ENCODE data around the gene LAMTOR3.
A peak's percentile ranks its signal among the peaks of the same experiment; 100 is the strongest.

LAMTOR3 gene, protein sequence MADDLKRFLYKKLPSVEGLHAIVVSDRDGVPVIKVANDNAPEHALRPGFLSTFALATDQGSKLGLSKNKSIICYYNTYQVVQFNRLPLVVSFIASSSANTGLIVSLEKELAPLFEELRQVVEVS

DNA sequence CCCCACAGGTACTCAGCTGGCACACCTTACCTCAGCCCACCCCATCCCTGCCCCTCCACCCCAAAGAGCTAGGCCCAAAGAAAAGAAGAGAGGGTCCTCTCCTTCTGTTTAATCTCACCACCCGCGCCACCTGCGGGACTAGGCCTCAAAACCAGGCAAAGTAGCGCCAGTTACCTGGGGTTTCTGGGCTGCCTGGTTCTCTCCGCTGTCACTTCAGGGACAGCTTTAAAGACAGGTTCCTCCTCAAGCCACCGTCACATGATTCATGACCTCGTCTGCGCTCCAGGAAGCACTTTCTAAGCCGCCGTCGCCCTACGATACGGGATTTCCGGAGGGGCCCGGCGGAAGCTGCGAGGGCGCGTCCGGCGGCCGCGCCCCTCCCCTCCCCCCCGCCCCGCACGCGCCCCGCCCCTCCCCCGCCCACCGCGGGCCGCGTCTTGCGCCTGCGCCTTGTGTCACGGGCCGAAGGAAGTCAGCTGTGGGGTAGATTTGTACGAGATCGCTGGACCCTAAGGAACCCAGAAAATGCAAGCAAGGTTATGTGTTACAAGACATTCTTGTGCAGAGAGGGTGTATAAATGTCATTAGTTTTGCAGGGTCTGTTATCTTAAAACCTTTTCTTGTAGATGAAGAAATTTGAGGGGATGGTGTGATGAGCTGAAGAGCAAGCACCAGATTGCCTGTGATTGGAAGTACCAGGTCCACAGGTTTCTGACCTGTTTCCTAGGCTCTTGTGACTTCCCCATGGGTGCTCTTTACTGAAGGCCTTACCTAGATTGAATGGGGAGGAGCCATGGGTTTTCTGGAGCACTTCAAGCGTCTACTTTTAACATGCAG, at the start of gene LAMTOR3:
Gene LAMTOR3 (minus strand): TSS at position 267 of the 837 bp plus-strand sequence. CDS start 464 bp downstream, outside the sequence.
- peak; percentile 69 to 81 (median 79) for DNase-seq (ENCODE audit: low read depth in 3 of 3)

GRCh38 chr4:99938243-99938753, 44.1 kb upstream of the LAMTOR3 start:
- DNase-seq (ENCODE audit: low read depth in 3 of 3): no peak

DNA sequence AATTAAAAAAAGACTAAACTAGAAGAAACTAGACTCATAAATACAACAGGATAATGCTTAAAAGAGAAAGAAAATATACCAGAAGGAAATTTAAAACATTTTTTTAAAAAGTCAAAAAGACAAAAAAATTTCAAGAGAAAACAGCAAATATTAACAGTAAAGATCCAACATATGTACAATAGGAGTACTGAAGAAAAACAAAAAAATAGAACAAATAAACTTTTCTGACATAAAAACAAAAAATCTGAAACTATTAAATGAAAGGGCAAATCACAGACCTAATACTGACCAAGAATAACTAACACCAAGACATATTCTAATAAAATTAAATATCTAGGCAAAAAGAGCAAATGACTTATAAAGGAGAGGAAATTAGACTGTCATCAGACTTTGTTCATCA, 40.7 kb upstream of the LAMTOR3 start:
- no peak for DNase-seq (ENCODE audit: low read depth in 3 of 3)

DNA sequence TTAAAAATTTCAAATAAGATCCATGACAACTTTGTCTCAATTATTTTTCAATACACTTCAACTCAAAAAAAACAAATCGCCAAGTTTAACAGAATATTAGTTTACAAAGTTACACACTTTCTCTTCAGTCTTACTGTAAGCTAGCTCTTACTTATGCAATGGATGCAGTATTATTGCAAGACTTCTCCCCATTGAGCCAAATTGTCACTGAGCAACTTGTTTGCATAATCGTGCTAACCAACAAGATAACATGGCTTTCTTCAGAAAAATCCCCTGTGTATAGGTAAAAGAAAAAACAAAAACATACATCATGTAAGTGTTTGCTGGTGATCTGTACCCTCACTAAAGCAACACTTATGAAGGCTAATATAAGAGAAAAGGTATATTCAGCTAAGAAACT, 33.3 kb upstream of the LAMTOR3 start:
- no peak for DNase-seq (ENCODE audit: low read depth in 3 of 3)

- no peak for DNase-seq (ENCODE audit: low read depth in 3 of 3)
Observed at GRCh38 chr4:99921174-99921573, 26.9 kb upstream of the LAMTOR3 start.

DNA sequence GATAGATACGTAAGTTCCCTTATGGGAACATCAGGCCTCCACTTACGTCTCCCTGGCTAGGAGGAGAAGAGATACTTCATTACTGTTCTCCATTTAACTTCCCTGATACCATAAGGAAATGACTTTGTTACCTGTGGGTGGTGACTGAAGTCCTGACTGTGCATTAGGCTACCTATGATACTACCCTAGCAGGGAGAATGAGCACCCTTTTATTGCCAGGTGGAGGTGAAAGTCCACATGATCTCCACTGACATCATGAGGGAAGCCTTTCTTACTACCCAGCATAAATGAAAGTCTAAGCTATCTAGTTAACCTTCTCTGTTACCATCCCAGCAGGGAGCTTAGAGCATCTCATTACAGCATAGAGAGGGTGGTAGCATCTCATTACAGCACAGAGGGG, 24.4 kb upstream of the LAMTOR3 start:
- no peak for DNase-seq (ENCODE audit: low read depth in 3 of 3)

DNA sequence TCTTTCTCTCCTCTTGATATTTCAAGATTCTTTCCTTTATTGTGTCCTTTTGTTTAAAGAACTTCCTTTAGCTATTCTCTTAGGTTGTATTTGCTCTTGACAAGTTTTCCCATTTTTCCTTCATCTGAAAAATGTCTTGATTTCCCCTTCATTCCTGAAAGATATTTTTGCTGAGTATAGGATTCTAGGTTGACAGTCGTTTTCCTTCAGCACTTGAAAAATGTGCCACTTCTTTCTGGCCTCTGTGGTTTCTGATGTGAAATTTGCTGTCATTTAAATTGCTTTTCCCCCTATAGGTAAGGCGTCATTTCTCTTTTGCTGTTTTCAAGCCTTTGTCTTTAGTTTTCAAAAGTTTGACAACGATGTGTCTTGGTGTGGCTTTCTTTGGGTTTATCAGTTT, 23.3 kb upstream of the LAMTOR3 start:
- no peak for DNase-seq (ENCODE audit: low read depth in 3 of 3)

DNA sequence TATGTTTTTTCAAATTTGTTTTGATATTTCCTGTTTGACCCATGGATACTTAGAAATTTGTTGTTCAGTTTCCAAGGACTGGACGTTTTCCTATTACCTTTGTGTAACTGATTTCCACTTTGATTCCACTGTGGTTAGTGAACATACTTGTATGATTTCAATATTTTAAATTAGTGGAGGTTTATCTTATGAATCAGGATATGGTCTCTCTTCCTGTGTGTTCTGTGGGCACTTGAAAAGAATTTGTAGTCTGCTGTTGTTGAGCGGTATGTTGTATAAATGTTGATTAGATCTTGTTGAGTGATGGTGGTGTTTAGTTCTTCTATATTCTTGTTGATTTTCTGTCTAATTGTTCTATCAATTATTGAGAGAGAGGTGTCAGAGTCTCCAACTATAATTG, 21.2 kb upstream of the LAMTOR3 start:
- no peak for DNase-seq (ENCODE audit: low read depth in 3 of 3)

- no peak for DNase-seq (ENCODE audit: low read depth in 3 of 3)
Observed at GRCh38 chr4:99894998-99895397, 771 bp upstream of the LAMTOR3 start.

GRCh38 chr4:99893839-99894160, 427 bp downstream of the LAMTOR3 start:
- DNase-seq (ENCODE audit: low read depth in 3 of 3): no peak

- no peak for DNase-seq (ENCODE audit: low read depth in 3 of 3)
Observed at GRCh38 chr4:99893029-99893428, 1.2 kb downstream of the LAMTOR3 start.

DNA sequence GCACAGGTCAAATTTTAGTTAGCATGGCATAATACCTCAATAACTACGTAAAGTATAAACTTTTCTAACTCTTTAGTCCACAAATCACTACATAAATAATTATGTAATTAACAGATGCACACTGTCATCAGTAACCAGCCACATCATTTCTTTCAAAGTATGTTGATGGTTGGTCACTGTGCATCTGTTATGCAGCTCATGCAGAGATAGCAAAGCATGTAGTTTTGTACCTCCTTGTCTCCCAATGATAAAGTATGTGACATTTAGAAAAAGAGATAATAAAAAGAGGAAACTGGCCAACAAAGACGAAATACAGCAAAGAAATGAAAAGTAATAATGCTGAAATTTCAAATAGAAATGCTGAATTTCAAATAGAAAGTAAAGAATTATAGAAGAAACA, 2.9 kb downstream of the LAMTOR3 start:
- no peak for DNase-seq (ENCODE audit: low read depth in 3 of 3)

DNA sequence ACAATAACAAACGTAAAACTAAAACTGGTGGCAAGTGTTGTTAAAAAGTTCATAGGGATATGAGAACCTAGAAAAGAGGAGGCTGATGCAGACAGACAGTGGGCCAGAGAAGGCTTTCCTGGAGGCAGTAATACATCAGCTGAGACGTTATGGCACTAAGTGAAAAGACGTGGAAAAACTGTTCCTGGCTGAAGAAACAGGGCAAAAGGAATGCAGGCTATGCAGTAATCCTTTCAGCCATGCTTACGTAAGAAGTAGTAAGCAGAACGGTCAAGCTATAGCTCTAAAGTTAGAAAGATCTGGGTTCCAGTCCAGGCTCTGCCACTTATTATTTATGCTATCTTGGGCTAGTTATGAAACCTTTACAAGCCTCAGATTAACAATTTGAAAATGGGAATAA, 6.4 kb downstream of the LAMTOR3 start:
- DNase-seq (ENCODE audit: low read depth in 3 of 3): no peak

- DNase-seq (ENCODE audit: low read depth in 3 of 3): no peak
Observed at GRCh38 chr4:99886146-99886545, 8.1 kb downstream of the LAMTOR3 start.

DNA sequence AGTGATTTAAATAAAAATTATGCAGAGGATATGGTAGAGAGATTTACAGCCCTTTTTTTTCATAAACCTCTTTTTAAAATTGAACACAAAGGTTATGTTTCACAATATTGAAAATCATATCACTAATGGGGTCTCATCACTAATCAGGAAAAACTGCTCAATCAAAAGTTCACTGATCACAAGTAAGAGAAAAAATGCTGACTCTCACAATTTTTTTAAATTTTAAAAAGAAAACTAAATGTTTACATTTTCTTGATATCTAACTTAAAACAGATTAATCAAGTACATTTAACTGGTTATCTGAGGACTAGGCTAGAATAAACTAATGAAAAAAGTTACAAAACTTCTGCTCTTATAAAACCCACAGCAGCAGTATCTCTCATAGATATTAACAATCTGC, 8.5 kb downstream of the LAMTOR3 start:
- DNase-seq (ENCODE audit: low read depth in 3 of 3): no peak

- no peak for DNase-seq (ENCODE audit: low read depth in 3 of 3)
Observed at GRCh38 chr4:99885063-99885664, 9.1 kb downstream of the LAMTOR3 start.

GRCh38 chr4:99879458-99879857, 14.8 kb downstream of the LAMTOR3 start:
- DNase-seq (ENCODE audit: low read depth in 3 of 3): no peak

DNA sequence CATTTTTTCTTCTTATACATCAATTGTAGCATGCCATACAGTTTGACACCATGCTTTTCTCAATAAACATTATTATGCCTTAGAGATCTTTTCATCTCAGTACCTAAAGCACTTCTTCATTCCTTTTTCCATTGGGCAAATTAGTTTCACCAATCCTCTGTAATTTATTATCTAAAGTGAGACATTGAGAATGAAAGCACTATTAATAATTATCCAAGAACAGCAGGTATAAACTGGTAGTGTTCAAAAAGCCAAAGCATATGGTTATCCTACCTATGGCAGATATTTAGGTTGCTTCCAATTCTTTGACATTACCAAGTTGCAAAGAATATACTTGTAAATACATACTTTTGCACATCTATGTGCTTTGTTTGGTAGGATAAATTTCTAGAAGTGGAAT, 15.6 kb downstream of the LAMTOR3 start:
- DNase-seq (ENCODE audit: low read depth in 3 of 3): no peak

DNA sequence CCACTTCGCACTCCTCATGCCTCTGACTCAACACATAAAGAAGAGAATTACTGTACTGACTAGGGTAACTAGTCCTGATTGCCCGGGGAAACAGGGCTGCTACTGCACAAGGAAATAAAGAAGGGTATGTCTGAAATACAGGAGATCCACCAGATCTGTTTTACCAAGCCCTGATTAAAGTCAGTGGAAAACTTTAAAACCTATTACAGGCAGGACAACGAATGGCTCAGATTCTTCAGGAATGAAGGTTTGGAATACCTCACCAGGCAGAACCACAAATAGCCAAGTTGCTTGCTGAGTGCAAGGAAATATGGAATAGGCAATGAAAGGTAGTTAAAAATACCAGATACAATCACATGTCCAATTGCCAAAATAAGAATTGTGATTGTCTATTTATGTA, 17.3 kb downstream of the LAMTOR3 start:
- DNase-seq (ENCODE audit: low read depth in 3 of 3): no peak

- no peak for DNase-seq (ENCODE audit: low read depth in 3 of 3)
Observed at GRCh38 chr4:99875071-99875470, 19.2 kb downstream of the LAMTOR3 start.

- no peak for DNase-seq (ENCODE audit: low read depth in 3 of 3)
Observed at GRCh38 chr4:99872570-99872969, 21.7 kb downstream of the LAMTOR3 start.

GRCh38 chr4:99868126-99868596, 26.1 kb downstream of the LAMTOR3 start:
- DNase-seq (ENCODE audit: low read depth in 3 of 3): no peak

DNA sequence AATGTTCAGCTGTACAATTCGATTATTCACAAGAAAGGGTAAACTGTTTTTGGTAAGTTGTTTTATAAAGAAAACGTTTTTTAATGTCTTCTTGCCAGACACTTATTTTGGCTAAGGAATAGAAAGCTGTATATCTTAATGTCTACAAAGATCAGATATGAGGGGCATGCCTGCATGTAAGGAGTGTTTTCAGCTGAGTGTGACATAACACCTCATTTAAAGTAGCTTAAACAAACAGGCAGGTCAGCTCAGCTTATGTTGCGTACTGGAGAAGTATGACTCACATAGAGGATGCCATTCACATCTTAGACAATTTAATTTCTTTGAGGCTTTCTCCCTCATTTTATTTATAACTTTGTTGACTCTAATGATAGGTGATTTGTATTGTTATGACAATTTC, 30.4 kb downstream of the LAMTOR3 start:
- no peak for DNase-seq (ENCODE audit: low read depth in 3 of 3)
